NAMALWA (cell line): Measurements from ENCODE around the gene MYH9.

Experiments
- DNase-seq: peaks from one replicate; pipeline ENCODE4 v3.0.0-alpha.2; 2015; ENCODE audit warnings: low spot score

The MYH9 gene

DNA sequence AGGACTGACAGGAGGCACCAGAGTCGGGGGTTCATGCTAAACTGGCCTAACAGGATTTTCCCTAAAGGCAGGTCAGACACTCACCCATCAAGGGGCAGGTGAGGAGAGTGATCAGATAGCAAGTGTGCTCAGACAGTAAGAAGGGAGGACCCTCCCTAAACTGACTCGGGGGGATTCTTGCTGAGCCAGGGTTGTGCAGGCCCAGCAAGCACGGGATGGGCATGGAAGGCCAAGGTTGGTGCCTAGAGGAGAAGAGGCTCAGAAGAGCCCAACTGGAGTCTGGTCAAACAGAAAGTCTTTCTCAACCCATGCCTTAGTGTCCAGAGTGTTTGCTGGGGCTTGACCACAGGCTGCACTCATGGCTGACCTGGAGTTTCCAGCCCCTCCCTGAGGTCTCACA, 141.0 kb downstream of the MYH9 start:
- no peak for DNase-seq

DNA sequence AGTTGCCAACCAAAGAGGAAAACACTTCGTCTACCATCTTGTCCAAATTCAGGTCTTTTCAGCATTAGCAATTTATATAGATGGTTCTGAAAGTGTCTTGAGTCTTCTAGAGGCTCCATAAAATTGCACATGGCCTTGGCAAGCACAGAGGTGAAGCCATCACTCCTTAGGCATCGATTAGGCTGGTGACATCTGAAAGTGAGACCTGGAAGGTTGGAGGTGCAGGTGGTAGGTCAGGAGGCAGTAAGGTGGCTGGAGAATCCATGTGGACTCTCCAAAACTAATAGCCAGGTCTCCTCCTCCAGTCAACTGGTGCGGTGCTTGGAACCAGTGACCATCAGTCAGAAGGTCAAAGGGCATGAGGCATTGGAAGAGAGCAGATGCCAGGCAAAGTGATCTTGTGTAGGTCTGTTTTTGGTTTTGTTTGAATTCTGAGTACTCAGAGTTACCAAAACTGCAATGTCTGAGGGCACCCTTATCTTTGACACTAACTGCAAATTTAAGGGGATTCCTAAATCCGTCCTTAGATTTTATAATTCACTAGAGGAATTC, 141.9 kb downstream of the MYH9 start:
- no peak for DNase-seq

DNA sequence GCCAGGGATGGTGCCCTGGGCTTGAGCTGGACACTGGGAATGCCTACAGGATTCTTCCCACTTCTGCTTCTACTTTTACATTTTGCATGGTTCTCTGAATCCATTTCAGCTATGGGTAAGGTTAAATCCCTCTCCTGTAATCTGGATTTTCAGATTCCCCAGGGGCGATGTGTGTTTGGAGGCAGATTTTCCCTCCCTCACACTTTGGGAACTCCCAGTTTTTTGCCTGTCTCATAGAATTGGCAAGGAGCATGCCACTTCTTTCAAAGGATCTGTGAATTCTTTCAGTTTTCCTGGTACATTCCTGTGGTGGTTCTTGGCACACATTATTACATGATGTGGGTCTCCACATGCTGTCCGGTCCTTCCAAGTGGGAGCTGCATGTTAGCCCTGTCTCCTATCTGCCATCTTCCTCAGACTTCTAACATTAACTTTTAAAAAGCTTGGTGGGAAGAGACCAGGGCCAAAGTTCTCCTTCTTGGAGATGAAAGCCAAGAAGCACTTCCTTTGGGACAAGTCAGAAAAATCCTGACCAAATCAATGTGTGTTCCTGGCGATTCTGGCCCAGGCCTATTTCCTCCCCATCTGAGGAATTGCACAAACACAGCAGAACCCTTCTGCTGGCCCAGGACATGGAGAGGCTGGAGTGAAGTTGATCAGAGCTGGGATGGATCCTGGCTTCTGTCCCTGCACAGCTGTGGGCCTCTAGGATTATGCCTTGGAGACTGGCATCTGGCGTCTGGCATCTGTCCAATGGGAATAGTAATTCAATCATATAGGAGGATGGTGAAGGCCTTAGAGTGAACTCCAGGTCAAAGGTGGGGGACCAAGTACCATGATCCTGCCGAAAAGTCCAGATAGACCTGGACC, 143.0 kb downstream of the MYH9 start:
- DNase-seq: no peak

DNA sequence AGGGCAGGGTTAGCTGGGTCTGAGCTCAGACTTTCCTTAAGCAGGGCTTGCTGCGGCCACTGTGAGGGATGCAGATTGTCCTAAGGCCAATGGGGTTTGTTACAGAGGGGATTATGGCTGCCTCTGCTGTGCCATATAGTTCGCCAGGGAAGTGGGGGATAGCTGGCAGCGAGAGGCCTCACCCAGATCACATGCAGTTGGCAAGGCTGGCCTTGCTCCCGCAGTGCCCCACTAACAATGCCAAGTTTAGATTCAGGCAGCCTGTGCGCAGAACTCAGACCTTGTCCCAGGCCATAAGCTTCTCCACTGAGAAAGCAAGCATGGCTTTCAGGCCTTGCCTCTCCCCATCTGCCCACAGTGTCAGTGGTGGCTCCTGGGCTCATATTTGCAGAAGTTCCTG, 143.8 kb downstream of the MYH9 start:
- no peak for DNase-seq

DNA sequence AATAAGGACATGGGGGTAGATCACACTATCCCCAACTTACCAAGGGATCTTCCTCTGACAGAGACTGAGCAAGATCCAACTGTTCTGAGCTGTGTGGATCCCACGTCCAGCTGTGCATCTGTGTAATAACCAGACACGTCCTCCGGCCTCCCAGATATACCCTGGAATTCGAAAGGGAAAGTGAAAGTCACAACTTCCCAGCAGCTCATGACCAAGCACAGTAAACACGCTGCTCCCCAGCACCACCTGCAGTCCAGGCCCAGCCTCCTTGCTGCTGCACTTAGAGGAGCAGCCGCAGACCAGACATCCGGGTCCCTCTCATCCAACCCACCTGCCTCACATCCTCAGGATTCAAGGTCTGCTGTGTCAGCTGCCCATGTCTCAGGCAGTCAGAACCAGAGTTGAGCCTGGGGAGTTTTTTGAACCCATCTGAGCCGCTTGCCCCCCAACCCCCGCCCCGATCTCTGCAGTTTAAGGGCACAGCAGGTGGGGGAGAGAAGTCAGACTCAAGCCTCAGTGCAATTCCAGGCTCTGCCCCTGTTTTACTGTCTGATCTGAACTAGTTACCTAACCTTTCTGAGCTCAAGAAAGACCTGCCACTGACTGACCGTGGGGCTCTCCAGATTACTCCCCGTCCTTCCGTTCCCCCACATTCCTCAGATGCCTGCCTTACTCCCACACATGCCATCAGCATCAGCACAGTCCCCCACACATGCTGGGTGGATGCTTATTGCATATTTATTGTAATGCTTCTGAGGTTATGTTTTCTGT, 148.2 kb downstream of the MYH9 start, which contains the start of gene APOL2:
APOL2 (minus strand) TSS at position 127 of the 771 bp plus-strand sequence. CDS start 6,365 bp downstream, outside the sequence.
- DNase-seq: peak; percentile 94

DNA sequence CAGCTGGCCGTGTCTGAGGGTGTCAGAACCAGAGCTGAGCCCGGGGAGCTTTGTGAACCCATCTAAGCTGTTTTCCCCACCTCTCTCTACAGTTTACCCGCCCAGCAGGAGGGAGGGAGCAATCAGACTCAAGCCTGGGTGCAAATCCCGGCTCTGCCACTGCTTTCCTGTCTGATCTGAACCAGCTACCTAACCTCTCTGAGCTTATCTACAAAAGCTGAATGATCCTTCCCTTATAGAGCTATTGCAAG, 148.7 kb downstream of the MYH9 start:
- DNase-seq: no peak

DNA sequence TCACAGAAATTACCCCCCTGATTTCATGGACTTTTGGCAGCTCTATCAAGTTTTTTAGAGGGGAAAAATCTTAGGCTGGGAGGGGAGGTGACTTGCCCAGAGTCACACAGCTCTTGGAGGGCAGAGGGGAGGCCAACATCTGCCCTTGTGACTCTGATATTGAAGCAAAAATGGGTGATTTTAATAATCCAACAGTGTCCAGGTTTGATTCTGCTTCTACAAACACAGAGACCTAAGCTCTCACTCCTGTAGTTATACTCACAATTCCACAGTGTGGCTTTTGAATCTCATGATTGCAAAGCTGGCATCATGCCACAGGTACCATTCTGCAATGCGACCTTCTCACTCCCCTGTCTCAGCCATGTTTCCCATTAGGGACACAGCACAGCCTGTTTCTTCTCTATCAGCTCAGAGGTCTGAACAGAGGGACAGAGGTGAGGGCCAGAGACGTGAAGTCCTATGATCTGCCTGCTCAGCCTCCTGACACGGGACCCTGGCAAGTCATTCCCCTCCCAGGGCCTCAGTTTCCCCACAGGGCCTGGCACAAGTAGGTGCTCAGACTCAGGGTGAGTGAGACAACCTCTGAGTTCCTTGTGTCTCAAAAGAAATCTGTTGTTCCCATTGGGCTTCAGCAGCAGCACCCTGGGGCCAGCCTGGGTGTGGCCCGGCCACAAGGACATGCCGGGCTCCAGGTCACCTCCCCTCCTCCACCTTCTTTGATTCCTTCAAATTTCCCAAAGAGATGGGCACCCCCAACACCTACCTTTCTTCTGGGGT, 149.2 kb downstream of the MYH9 start:
- peak; percentile 35 for DNase-seq

DNA sequence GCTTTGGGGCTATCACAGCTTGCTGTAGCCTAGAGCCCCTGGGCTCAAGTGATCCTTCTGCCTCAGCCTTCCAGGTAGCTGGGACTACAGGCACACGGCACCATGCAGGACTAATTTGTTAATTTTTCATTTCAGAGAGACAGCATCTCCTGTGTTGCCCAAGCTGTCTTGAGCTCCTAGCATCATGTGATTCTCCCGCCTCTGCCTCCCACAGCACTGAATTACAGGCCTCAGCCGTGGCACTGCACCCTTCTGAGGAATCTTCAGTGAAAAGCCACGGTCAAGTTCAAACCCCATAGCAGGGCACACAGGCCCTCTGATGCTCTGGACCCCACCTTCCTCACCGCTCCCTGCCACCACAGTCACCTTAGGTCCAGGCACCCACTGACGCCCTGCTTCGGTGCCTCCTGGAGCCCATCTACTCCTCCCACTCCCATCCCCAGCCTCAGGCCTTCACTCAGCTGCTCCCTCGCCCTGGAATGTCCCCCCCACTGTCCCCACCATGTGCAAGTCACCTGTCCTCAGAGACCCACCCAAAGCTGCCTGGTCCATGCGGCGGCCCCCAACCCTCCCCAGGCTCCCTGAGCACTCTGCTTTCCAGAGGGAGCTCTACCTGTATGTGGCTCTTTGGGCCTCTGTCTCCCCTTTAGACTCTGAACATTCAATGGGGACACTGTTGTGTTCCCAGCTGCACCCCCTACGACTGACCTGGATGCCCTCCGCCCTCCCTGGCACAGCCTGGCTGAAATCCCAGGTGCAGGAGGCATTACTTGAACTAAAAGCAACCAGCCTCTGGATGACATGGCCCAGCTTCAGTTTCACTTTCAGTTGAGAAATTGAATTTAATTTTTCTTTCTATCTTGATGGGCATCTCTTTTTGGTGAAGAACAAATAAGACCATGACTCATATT, 150.1 kb downstream of the MYH9 start:
- peak; percentile 46 for DNase-seq

DNA sequence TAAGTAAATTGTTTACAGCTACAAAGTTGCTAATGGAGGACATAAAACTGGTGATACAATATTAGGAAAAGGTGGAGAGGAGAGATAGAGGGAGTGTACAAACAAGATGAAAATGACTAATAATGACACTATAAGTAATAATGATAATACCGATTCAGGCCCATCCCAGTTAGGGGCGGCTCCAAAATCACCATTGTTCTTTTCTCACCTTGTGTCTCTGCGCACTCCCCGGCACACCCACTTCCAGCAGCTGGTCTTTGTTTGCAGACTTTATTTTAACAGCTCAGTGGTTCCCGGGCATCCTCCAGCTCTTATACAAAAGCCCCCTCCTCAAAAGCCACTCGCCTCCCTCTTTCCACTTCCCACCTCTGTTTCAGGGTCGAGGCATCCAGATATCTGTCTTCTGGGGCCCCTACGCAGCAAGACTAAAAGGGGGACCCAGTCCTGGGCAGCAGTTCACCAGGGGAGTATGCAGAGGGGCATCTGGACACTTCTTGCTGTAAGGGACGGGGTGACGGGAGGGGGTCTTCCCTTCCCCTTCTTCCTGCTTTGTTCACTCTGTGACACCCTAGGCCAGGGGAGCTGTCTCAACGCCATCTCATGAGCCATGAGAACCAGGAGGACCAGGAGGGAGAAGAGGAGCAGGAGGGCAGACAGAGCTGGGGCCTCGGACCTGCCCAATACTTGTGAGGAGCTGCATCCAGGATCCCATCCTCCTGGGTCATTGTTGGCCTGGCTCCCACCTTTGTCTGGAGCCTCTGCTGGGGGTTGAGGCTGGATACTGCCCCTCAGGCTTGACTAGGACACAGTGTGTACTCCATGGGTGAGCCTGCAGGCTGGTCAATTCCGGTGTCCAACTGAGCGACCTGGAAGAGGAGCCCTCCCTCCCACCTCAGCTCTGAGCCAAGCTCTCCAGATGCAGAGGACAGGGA, 151.1 kb downstream of the MYH9 start:
- DNase-seq: no peak

DNA sequence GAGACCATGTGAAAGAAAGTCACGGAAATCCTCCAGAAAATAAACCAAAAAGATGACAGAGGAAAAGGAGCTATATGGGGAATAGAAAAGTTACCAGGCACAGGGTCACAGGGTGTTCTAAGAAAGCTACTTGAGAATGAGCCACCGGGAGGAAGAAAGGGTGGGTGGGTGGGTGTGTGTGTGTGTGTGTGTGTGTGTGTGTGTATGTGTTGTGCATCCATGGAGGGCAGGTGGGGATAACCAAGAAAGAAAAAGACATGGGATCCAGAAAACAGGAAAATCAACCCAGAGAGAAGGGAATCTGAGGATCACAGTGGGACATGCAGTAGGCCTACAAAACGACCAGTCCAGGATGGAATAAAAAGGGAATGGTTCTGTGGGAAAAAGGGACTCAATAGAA, 152.2 kb downstream of the MYH9 start:
- no peak for DNase-seq

DNA sequence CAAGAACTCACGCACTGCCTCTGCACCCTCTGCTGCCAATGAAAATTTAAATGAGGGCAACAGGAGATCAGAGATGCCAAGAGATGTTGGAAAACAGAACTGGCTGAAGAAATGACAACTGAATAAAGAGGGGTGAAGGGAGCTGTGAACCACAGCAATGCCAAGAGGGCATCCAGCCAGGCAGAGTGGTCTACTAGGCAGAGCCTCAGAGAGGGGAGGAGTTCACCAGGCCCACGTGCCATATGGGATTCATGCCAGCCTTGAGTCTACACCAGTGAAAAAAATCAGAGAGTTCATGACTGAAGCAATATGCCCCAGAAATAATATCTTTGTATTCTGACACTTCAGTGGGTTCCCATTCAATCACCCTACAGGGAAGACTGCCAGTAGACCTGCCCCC, 152.8 kb downstream of the MYH9 start:
- DNase-seq: no peak

DNA sequence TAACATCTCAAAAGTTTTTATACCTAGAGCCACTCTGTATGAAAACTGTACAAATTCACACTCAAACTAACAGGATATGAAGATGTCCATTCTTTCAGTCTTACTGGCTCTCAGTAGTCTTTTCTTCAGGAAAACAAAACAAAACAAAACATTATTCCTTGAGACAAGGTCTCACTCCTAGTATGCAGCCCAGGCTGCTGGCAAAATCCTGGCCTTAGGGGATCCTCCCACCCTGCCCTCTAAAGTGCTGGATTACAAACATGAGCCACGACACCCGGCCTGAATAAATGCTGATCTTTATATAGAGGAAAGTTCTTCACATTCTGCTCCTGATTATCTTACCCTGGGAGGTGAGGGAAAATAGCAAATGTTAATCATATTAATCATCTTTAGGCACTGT, 153.6 kb downstream of the MYH9 start:
- DNase-seq: no peak

DNA sequence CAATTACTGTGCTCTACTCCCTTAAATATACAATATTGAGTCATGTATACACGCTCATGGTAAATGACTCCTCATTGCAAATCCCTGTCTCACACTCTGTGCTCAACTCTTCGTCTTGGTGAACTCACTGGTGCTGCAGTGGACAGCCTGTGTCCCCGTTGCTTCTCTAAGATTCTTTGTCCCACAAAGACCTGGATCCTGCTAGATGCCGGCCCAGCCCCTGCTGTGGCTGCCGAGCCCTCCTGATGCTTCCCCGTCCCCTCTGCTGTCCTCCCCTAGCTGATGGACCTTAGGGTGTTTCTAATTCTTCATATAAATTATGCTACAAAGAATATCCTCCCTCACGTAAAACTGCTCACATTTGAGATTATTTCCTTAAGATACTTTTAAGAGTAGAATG, 154.0 kb downstream of the MYH9 start:
- DNase-seq: no peak

DNA sequence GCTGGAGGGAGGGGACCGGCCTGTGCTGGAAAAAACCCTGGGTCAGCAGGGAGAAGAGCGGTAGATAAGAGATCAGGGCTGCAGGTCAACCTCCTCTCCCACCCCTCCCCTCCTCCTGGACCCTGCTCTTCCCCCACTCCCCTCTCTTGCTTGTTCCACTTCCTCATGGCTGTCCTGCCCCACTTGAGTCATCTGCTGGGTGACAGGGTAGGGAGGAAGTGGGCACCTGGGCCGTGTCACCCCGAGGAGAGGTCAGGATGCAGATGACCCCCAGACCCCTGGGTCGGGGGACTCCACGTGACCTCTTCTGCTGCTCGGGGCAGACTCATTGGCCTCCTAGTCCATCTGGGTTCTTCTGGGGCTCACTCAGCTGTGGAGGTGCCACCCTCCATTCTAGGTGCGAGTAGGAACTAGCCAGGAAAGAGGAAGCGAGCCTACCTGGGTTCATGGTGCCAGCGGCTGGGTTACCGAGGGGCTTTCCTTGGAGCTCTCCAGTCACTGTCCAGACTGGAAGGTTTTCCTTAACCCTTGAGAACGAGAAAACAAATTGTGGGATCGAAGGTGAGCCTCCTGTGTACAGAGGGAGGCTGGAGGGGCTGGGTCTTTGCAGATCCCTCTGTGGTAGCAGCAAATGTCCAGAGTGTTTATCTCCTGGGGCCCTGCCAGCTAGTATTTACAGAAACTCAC, 154.9 kb downstream of the MYH9 start:
- DNase-seq: no peak
